ENCODE data around the gene SLC29A1. TPM values are rescaled to one million over a fixed set of nuclear protein-coding genes. Genes with fewer than 3 reads are reported as not detected.

The SLC29A1 gene
- total and polyA plus RNA-seq, 9 of the 15 experiments (the other 6 are each of a cell fraction or from before 2014, with no cell fraction given): 18.9 to 170 (median 57.7) TPM

DNA sequence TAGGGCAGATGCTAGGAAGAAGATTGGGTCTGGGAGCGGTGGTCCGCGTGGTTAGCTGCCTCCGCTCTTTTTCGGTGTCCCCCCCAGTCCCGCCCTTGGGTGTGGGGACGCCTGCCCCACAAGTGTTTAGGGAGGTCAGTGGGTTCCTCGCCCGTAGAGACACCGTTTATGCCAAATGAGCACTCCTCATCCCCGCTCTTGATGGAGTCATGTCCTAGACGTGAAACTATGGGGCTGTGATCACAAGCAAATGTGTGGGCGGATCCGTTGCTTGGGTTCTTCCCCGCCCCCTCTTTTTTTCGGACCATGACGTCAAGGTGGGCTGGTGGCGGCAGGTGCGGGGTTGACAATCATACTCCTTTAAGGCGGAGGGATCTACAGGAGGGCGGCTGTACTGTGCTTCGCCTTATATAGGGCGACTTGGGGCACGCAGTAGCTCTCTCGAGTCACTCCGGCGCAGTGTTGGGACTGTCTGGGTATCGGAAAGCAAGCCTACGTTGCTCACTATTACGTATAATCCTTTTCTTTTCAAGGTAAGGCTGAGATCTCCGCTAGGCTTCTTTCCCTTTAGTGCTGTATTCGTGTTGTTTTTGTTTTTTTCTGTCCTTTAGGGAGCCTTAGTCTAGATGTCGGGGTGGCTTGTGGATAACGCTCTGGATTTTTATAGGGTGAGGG lies 23.4 kb downstream of the SLC29A1 start, which contains the start of gene HSP90AB1 (continued):
- TF ChIP-seq, protein P1, sequence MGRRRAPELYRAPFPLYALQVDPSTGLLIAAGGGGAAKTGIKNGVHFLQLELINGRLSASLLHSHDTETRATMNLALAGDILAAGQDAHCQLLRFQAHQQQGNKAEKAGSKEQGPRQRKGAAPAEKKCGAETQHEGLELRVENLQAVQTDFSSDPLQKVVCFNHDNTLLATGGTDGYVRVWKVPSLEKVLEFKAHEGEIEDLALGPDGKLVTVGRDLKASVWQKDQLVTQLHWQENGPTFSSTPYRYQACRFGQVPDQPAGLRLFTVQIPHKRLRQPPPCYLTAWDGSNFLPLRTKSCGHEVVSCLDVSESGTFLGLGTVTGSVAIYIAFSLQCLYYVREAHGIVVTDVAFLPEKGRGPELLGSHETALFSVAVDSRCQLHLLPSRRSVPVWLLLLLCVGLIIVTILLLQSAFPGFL (CRISPR knock-in tag; IDR thresholded peaks at IDR 0.05): no peak
- TF ChIP-seq, protein P2, sequence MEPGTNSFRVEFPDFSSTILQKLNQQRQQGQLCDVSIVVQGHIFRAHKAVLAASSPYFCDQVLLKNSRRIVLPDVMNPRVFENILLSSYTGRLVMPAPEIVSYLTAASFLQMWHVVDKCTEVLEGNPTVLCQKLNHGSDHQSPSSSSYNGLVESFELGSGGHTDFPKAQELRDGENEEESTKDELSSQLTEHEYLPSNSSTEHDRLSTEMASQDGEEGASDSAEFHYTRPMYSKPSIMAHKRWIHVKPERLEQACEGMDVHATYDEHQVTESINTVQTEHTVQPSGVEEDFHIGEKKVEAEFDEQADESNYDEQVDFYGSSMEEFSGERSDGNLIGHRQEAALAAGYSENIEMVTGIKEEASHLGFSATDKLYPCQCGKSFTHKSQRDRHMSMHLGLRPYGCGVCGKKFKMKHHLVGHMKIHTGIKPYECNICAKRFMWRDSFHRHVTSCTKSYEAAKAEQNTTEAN (CRISPR knock-in tag; IDR thresholded peaks at IDR 0.05): 0 out of 2 replicates have a peak, but pooled peaks have one; percentile 30
- no peak for TF ChIP-seq ZNF217 (CRISPR knock-in tag; IDR thresholded peaks at IDR 0.05)
- no peak for TF ChIP-seq CREBBP (IDR thresholded peaks at IDR 0.05; ENCODE audit: low read depth, low read length)
- TF ChIP-seq DMBX1 (CRISPR knock-in tag; IDR thresholded peaks at IDR 0.05; ENCODE audit: borderline replicate concordance): no peak
- no peak for TF ChIP-seq HMG20A (CRISPR knock-in tag; conservative IDR thresholded peaks at IDR 0.05)
- TF ChIP-seq, protein P3, sequence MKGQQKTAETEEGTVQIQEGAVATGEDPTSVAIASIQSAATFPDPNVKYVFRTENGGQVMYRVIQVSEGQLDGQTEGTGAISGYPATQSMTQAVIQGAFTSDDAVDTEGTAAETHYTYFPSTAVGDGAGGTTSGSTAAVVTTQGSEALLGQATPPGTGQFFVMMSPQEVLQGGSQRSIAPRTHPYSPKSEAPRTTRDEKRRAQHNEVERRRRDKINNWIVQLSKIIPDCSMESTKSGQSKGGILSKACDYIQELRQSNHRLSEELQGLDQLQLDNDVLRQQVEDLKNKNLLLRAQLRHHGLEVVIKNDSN (CRISPR knock-in tag; IDR thresholded peaks at IDR 0.05): peak; percentile 46; the same call in 1 of the 2 replicates
- peak; percentile 100 for TF ChIP-seq KDM5B (IDR thresholded peaks at IDR 0.05; ENCODE audit: insufficient replicate concordance, low read depth, low read length)
- no peak for TF ChIP-seq ZNF140 (CRISPR knock-in tag; IDR thresholded peaks at IDR 0.05)
- TF ChIP-seq TEAD2 (tag; IDR thresholded peaks at IDR 0.05): no peak
- no peak; the same call in 1 of the 2 replicates for TF ChIP-seq ELF4 (CRISPR knock-in tag; IDR thresholded peaks at IDR 0.05)
- TF ChIP-seq, protein P4, sequence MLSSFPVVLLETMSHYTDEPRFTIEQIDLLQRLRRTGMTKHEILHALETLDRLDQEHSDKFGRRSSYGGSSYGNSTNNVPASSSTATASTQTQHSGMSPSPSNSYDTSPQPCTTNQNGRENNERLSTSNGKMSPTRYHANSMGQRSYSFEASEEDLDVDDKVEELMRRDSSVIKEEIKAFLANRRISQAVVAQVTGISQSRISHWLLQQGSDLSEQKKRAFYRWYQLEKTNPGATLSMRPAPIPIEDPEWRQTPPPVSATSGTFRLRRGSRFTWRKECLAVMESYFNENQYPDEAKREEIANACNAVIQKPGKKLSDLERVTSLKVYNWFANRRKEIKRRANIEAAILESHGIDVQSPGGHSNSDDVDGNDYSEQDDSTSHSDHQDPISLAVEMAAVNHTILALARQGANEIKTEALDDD (IDR thresholded peaks at IDR 0.05): no peak
- no peak for TF ChIP-seq PURB (CRISPR knock-in tag; IDR thresholded peaks at IDR 0.05; ENCODE audit: low read depth)
- peak; percentile 54; the same call in 1 of the 2 replicates for TF ChIP-seq MYNN (IDR thresholded peaks at IDR 0.05)
- no peak for TF ChIP-seq MYNN (CRISPR knock-in tag; IDR thresholded peaks at IDR 0.05)
- TF ChIP-seq POLR2AphosphoS2 (IDR thresholded peaks at IDR 0.05; ENCODE audit: low read length): peak; percentile 93; the same call in 1 of the 2 replicates
- peak; percentile 100 for TF ChIP-seq POLR2A (conservative IDR thresholded peaks at IDR 0.05)
- no peak for TF ChIP-seq ZNF324 (CRISPR knock-in tag; IDR thresholded peaks at IDR 0.05)
- TF ChIP-seq CEBPG (CRISPR knock-in tag; IDR thresholded peaks at IDR 0.05): 0 out of 2 replicates have a peak, but pooled peaks have one; percentile 21
- no peak for TF ChIP-seq CEBPG (tag; conservative IDR thresholded peaks at IDR 0.05 in 1 of 2, IDR thresholded peaks at IDR 0.05 in 1 of 2)
- no peak for TF ChIP-seq NR2F6 (CRISPR knock-in tag; IDR thresholded peaks at IDR 0.05)
- TF ChIP-seq ZNF830 (CRISPR knock-in tag; IDR thresholded peaks at IDR 0.05): 0 out of 2 replicates have a peak, but pooled peaks have one; percentile 42
- peak; percentile 86; the same call in 1 of the 2 replicates for TF ChIP-seq ZNF197 (CRISPR knock-in tag; IDR thresholded peaks at IDR 0.05; ENCODE audit: low read depth)
- peak; percentile 22; the same call in 1 of the 2 replicates for TF ChIP-seq CBX1 (IDR thresholded peaks at IDR 0.05; ENCODE audit: low read depth)
- TF ChIP-seq KAT7 (CRISPR knock-in tag; IDR thresholded peaks at IDR 0.05; ENCODE audit: borderline replicate concordance): no peak
- TF ChIP-seq ZBTB17 (CRISPR knock-in tag; IDR thresholded peaks at IDR 0.05): no peak
- TF ChIP-seq ZNF445 (CRISPR knock-in tag; IDR thresholded peaks at IDR 0.05; ENCODE audit: low read depth): 0 out of 2 replicates have a peak, but pooled peaks have one; percentile 33
